HCT116 (cell line): ENCODE measurements around the gene SLC12A3. TPM values are rescaled to one million over a fixed set of nuclear protein-coding genes. Genes with fewer than 3 reads are reported as not detected.

Experiments
- ATAC-seq: fragments of 200-7000 bp; cut with Tn5 transposase; 2 replicates; pipeline ENCODE4 v1.9.1; 2020; ENCODE audit warnings: mild to moderate bottlenecking, moderate library complexity
- BruUV-seq: library from RNA; stranded (reverse); fragments of 400-500 nt; replicated peaks from 2 replicates; lab custom pipeline; 2021; lab: Mats Ljungman, UMichigan
- CTCF ChIA-PET: fragments of 300-600 bp; sonication (Branson Sonifier 250); formaldehyde crosslinking; loops from one replicate; lab custom pipeline; 2021; ENCODE audit warnings: antibody characterized with exemption; lab: Charles Lee
- POLR2A ChIA-PET: fragments of 300-600, 350-600 bp; sonication (Branson Sonifier 250); formaldehyde crosslinking; loops from one replicate; lab custom pipeline; 2021; ENCODE audit warnings: antibody characterized with exemption; lab: Charles Lee
- RAD21 ChIA-PET, 2 experiments: fragments of 300-600 bp; sonication (Branson Sonifier 250); formaldehyde crosslinking; loops; one replicate each; lab custom pipeline; 2023; ENCODE audit warnings: low total read pairs in 2 of 2; ENCODE audit not compliant: uncharacterized antibody in 2 of 2, unreplicated experiment in 2 of 2, low non-redundant PET in 1 of 2; lab: Charles Lee
- DNase-seq: peaks from one replicate; pipeline ENCODE4 v3.0.0-alpha.2; 2010; ENCODE audit warnings: low read depth, low spot score
- H2AFZ ChIP-seq: fragments of 200-600 bp; shearing (Covaris generic), sonication (generic); 2 replicates; pipeline ENCODE4 v1.6.1; 2017; ENCODE audit warnings: low read depth, mixed run types, mixed read lengths, antibody characterized with exemption, low read length; ENCODE audit not compliant: poor library complexity, severe bottlenecking
- H3K27ac ChIP-seq: 2 replicates; pipeline ENCODE4 v1.5.1; 2012; ENCODE audit warnings: low read depth, low read length
- H3K27me3 ChIP-seq: fragments of 200-600 bp; sonication (generic); 2 replicates; pipeline ENCODE4 v1.6.1; 2016; ENCODE audit warnings: mixed run types, low read length, mixed read lengths; ENCODE audit not compliant: insufficient read depth
- H3K36me3 ChIP-seq, 2 experiments: fragments of 200-500 bp in 1 of 2; fragments of 200-600 bp in 1 of 2; sonication (Bioruptor generic) in 1 of 2; sonication (generic) in 1 of 2; 2 replicates each; pipeline versions ENCODE4 v1.5.1 to v1.6.1; 2014 to 2016; ENCODE audit warnings: low read length in 2 of 2, inconsistent platforms in 1 of 2, mixed read lengths in 1 of 2, mixed run types in 1 of 2; ENCODE audit not compliant: insufficient read depth in 2 of 2, control insufficient read depth in 1 of 2
- H3K4me1 ChIP-seq, 2 experiments: fragments of 200-600 bp in 1 of 2; sonication (generic) in 1 of 2; 2 replicates each; pipeline versions ENCODE4 v1.5.1 to v1.6.1; 2012 to 2017; ENCODE audit warnings: low read length in 2 of 2, inconsistent platforms in 1 of 2, mild to moderate bottlenecking in 1 of 2, mixed read lengths in 1 of 2, mixed run types in 1 of 2, moderate library complexity in 1 of 2; ENCODE audit not compliant: insufficient read depth in 2 of 2, control insufficient read depth in 1 of 2
- H3K4me2 ChIP-seq: fragments of 200-600 bp; sonication (generic); 2 replicates; pipeline ENCODE4 v1.6.1; 2017; ENCODE audit warnings: mixed run types, low read length, mixed read lengths
- H3K4me3 ChIP-seq, 2 experiments: fragments of 200-600 bp in 1 of 2; sonication (generic) in 1 of 2; replicated peaks in 1 of 2; 2 replicates each; pipeline ENCODE4 v1.5.1; 2011 to 2016; ENCODE audit warnings: low read length in 2 of 2, control low read depth in 1 of 2, low read depth in 1 of 2, mild to moderate bottlenecking in 1 of 2, mixed read lengths in 1 of 2, mixed run types in 1 of 2
- H3K79me2 ChIP-seq: fragments of 200-600 bp; sonication (generic); 2 replicates; pipeline ENCODE4 v1.6.1; 2017; ENCODE audit warnings: mild to moderate bottlenecking, mixed run types, low read length, moderate library complexity, mixed read lengths; ENCODE audit not compliant: insufficient read depth
- H3K9ac ChIP-seq: fragments of 200-600 bp; sonication (generic); 2 replicates; pipeline ENCODE4 v1.6.1; 2016; ENCODE audit warnings: low read length, mixed read lengths
- H3K9me2 ChIP-seq: fragments of 200-600 bp; sonication (generic), shearing (Covaris generic); 2 replicates; pipeline ENCODE4 v1.6.1; 2017; ENCODE audit warnings: mixed run types, mild to moderate bottlenecking, moderate library complexity; ENCODE audit not compliant: insufficient read depth
- H3K9me3 ChIP-seq, 2 experiments: fragments of 200-500 bp in 1 of 2; fragments of 200-600 bp in 1 of 2; sonication (Bioruptor generic) in 1 of 2; sonication (generic) in 1 of 2; 2 replicates each; pipeline ENCODE4 v1.6.1; 2014 to 2017; ENCODE audit warnings: low read length in 2 of 2, mixed read lengths in 2 of 2, inconsistent platforms in 1 of 2, low read depth in 1 of 2, mild to moderate bottlenecking in 1 of 2, mixed run types in 1 of 2, moderate library complexity in 1 of 2; ENCODE audit not compliant: control insufficient read depth in 1 of 2, insufficient read depth in 1 of 2
- H4K20me1 ChIP-seq: fragments of 200-600 bp; sonication (generic), shearing (Covaris generic); 2 replicates; pipeline ENCODE4 v1.6.1; 2017; ENCODE audit warnings: mixed run types, mild to moderate bottlenecking, moderate library complexity; ENCODE audit not compliant: insufficient read depth
- CEBPB ChIP-seq: IDR thresholded peaks from 2 replicates; pipeline ENCODE4 v1.6.1; 2012; ENCODE audit warnings: low read depth
- EGR1 ChIP-seq: IDR thresholded peaks from 2 replicates; pipeline ENCODE4 v1.6.1; 2012; ENCODE audit warnings: low read depth
- ELF1 ChIP-seq: IDR thresholded peaks from 2 replicates; pipeline ENCODE4 v1.6.1; 2012; ENCODE audit warnings: low read depth, borderline replicate concordance
- EZH2 ChIP-seq: fragments of 200-600 bp; sonication (generic); IDR thresholded peaks from 2 replicates; pipeline ENCODE4 v1.6.1; 2017; ENCODE audit warnings: antibody characterized with exemption, mixed run types
- POLR2A ChIP-seq: IDR thresholded peaks from 2 replicates; pipeline ENCODE4 v1.7.0; 2011; ENCODE audit warnings: borderline replicate concordance; ENCODE audit not compliant: insufficient read depth, insufficient read length; ENCODE audit errors: extremely low read depth
- POLR2AphosphoS5 ChIP-seq: IDR thresholded peaks from 2 replicates; pipeline ENCODE4 v1.6.1; 2011; ENCODE audit warnings: mild to moderate bottlenecking, low read depth, low read length, moderate library complexity
- RAD21 ChIP-seq: IDR thresholded peaks from 2 replicates; pipeline ENCODE4 v1.6.1; 2012; ENCODE audit warnings: low read depth, mild to moderate bottlenecking
- SIN3A ChIP-seq: IDR thresholded peaks from 2 replicates; pipeline ENCODE4 v1.6.1; 2012; ENCODE audit warnings: low read depth
- SP1 ChIP-seq: IDR thresholded peaks from 2 replicates; pipeline ENCODE4 v1.6.1; 2012; ENCODE audit warnings: low read depth
- TCF7L2 ChIP-seq: IDR thresholded peaks from 2 replicates; pipeline ENCODE4 v1.7.0; 2011; ENCODE audit warnings: borderline replicate concordance, inconsistent platforms; ENCODE audit not compliant: insufficient read depth, insufficient read length; ENCODE audit errors: extremely low read depth
- YY1 ChIP-seq: IDR thresholded peaks from 2 replicates; pipeline ENCODE4 v1.6.1; 2011; ENCODE audit warnings: low read length, low read depth, moderate library complexity, mild to moderate bottlenecking; ENCODE audit not compliant: insufficient replicate concordance; ENCODE audit errors: extremely low read depth
- ZNF274 ChIP-seq: fragments of 200-500 bp; sonication (Bioruptor generic); IDR thresholded peaks from 2 replicates; pipeline ENCODE4 v1.6.1; 2014; ENCODE audit warnings: mild to moderate bottlenecking, low read depth, low read length, inconsistent platforms
- intact Hi-C: fragments of 100-400 bp; cut with micrococcal nuclease; formaldehyde crosslinking; loops from 2 replicates; pipeline ENCODE4 v1.10.0; 2022
- total RNA-seq: library from RNA; stranded (reverse); gene quantifications from one replicate; pipeline ENCODE4 v1.2.1, GENCODE V29; 2021; ENCODE audit not compliant: unreplicated experiment
- TF ChIP-seq, protein P1 (sequence below), 3 experiments: fragments of 200-600 bp in 1 of 3; sonication (generic) in 1 of 3; IDR thresholded peaks in 2 of 3; conservative IDR thresholded peaks in 1 of 3; 2 replicates each; pipeline ENCODE4 v1.5.1; 2012 to 2017; ENCODE audit warnings: low read depth in 2 of 3, low read length in 2 of 3, antibody characterized with exemption in 1 of 3, borderline replicate concordance in 1 of 3, control low read depth in 1 of 3, mild to moderate bottlenecking in 1 of 3, mixed read lengths in 1 of 3, mixed run types in 1 of 3, moderate library complexity in 1 of 3; ENCODE audit not compliant: insufficient read depth in 1 of 3
- TF ChIP-seq, protein P2 (sequence below): IDR thresholded peaks from 2 replicates; pipeline ENCODE4 v1.6.1; 2012
- TF ChIP-seq, protein P3 (sequence below): IDR thresholded peaks from 2 replicates; pipeline ENCODE4 v1.6.1; 2011; ENCODE audit warnings: mild to moderate bottlenecking, low read length, moderate library complexity; ENCODE audit not compliant: insufficient replicate concordance; ENCODE audit errors: extremely low read depth
- TF ChIP-seq, protein P4 (sequence below): IDR thresholded peaks from 2 replicates; pipeline ENCODE4 v1.6.1; 2012

Gene SLC12A3
- total RNA-seq, 1 experiment from 2014 or later: not detected

DNA sequence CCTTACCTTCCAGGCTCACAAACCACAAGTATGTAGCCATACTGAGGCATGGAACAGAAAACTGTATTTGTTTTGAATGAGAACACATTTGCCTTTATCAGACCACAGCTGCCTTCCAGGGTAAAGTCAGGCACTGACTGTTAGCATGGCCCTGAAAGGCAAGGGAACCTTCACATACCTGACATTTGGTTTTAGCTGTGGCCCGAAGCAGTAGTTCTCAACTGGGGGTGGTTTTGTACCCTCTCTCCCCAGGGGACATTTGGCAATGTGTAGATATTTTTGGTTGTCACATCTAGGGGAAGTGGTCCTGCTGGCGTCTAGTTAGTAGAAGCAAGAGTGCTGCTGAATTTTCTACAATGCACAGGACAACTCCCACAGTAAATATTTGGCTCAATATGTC is 76.1 kb downstream of the SLC12A3 start:
- RAD21 ChIA-PET: interaction anchor here in 1 of 2 experiments (0.9 kb wide), 1 partner anchor 10 kb away, joined by 3 read pairs; no protein-coding TSS in a partner anchor
- no TSS peak for BruUV-seq
- no peak overlapping the region for H3K27ac ChIP-seq
- no peak overlapping the region for H2AFZ ChIP-seq
- ATAC-seq (no peak), DNase-seq (no peak)
- intact Hi-C loops: no loop called here
- no peaks in the 10 kb centered on the region for H3K27me3 ChIP-seq
- POLR2A ChIA-PET: interaction anchor here (0.7 to 1.6 kb wide), 2 partner anchors 9 to 85 kb away, joined by 3 read pairs; partner anchors contain the start of gene HERPUD1
- H3K4me2 ChIP-seq: no peak overlapping the region
- H3K4me3 ChIP-seq: no peak overlapping the region
- peaks cover 13% of the 10 kb centered on the region for H3K79me2 ChIP-seq
- CTCF ChIA-PET: no interaction called here
- H3K9ac ChIP-seq: no peak overlapping the region
- no peaks in the 10 kb centered on the region for H3K9me2 ChIP-seq
- H3K4me1 ChIP-seq: peaks cover 0 to 3% of the 10 kb centered on the region in 2 experiments; a peak in 1 of 4 replicates
- H4K20me1 ChIP-seq: no peaks in the 10 kb centered on the region
- no peaks in the 10 kb centered on the region for H3K9me3 ChIP-seq
- peaks cover 75 to 84% of the 10 kb centered on the region in 2 experiments for H3K36me3 ChIP-seq
- no peak for TF ChIP-seq EGR1
- 0 out of 2 replicates have a peak, but pooled peaks have one; percentile 12 for TF ChIP-seq POLR2AphosphoS5

DNA sequence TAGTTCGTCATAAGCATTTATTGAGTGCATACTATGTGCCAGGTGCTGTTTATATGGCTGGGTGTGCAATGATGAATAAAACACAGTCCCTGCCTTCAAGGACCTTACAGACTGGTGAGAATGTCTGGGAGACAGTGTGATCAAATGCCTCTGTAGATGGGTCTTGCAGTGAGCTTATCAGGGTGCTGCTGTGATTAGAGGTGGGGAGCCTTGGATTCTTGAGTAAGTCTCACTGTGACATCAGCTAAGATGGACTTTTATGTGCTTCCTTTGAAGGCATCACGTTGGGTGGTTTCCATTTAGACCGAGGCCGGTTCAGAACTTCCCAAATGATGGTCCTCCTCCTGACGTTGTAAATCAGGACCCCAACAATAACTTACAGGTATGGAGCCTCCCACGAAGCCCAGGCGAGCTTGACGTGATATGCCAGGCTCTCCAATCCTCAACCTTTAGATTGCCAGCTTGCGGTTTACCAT is 76.9 kb downstream of the SLC12A3 start:
- H3K4me1 ChIP-seq: peaks cover 0 to 3% of the 10 kb centered on the region in 2 experiments; a peak in 1 of 4 replicates
- H4K20me1 ChIP-seq: no peaks in the 10 kb centered on the region
- no peak overlapping the region for H3K4me2 ChIP-seq
- no peak overlapping the region for H2AFZ ChIP-seq
- H3K36me3 ChIP-seq: peaks cover 67 to 76% of the 10 kb centered on the region in 2 experiments
- BruUV-seq: no TSS peak
- DNase-seq: no peak
- ATAC-seq: no peak
- ChIA-PET RAD21 (no interaction called here), POLR2A (interaction anchor here (0.7 to 1.6 kb wide), 3 partner anchors 9 to 86 kb away, joined by 3 read pairs; no protein-coding TSS in a partner anchor), CTCF (no interaction called here)
- no peaks in the 10 kb centered on the region for H3K9me2 ChIP-seq
- no peaks in the 10 kb centered on the region for H3K9me3 ChIP-seq
- no peaks in the 10 kb centered on the region for H3K27me3 ChIP-seq
- H3K4me3 ChIP-seq: no peak overlapping the region
- intact Hi-C loops: no loop called here
- H3K79me2 ChIP-seq: peaks cover 7% of the 10 kb centered on the region; the same call in 1 of the 2 replicates
- H3K9ac ChIP-seq: no peak overlapping the region
- no peak overlapping the region for H3K27ac ChIP-seq
- TF ChIP-seq ZNF274: no peak
- TF ChIP-seq, protein P1, sequence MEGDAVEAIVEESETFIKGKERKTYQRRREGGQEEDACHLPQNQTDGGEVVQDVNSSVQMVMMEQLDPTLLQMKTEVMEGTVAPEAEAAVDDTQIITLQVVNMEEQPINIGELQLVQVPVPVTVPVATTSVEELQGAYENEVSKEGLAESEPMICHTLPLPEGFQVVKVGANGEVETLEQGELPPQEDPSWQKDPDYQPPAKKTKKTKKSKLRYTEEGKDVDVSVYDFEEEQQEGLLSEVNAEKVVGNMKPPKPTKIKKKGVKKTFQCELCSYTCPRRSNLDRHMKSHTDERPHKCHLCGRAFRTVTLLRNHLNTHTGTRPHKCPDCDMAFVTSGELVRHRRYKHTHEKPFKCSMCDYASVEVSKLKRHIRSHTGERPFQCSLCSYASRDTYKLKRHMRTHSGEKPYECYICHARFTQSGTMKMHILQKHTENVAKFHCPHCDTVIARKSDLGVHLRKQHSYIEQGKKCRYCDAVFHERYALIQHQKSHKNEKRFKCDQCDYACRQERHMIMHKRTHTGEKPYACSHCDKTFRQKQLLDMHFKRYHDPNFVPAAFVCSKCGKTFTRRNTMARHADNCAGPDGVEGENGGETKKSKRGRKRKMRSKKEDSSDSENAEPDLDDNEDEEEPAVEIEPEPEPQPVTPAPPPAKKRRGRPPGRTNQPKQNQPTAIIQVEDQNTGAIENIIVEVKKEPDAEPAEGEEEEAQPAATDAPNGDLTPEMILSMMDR (IDR thresholded peaks at IDR 0.05 in 2 of 3, conservative IDR thresholded peaks at IDR 0.05 in 1 of 3; ENCODE audit: borderline replicate concordance in 1 of 3, insufficient read depth in 1 of 3, low read depth in 2 of 3, low read length in 2 of 3): no peak
- TF ChIP-seq, protein P2, sequence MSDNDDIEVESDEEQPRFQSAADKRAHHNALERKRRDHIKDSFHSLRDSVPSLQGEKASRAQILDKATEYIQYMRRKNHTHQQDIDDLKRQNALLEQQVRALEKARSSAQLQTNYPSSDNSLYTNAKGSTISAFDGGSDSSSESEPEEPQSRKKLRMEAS: no peak
- no peak for TF ChIP-seq POLR2A
- TF ChIP-seq YY1: no peak
- no peak for TF ChIP-seq CEBPB
- TF ChIP-seq, protein P3, sequence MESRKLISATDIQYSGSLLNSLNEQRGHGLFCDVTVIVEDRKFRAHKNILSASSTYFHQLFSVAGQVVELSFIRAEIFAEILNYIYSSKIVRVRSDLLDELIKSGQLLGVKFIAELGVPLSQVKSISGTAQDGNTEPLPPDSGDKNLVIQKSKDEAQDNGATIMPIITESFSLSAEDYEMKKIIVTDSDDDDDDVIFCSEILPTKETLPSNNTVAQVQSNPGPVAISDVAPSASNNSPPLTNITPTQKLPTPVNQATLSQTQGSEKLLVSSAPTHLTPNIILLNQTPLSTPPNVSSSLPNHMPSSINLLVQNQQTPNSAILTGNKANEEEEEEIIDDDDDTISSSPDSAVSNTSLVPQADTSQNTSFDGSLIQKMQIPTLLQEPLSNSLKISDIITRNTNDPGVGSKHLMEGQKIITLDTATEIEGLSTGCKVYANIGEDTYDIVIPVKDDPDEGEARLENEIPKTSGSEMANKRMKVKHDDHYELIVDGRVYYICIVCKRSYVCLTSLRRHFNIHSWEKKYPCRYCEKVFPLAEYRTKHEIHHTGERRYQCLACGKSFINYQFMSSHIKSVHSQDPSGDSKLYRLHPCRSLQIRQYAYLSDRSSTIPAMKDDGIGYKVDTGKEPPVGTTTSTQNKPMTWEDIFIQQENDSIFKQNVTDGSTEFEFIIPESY: no peak
- TF ChIP-seq EGR1: no peak
- TF ChIP-seq TCF7L2: no peak
- no peak for TF ChIP-seq EZH2
- TF ChIP-seq SP1: no peak
- no peak for TF ChIP-seq SIN3A
- no peak for TF ChIP-seq ELF1
- TF ChIP-seq, protein P4, sequence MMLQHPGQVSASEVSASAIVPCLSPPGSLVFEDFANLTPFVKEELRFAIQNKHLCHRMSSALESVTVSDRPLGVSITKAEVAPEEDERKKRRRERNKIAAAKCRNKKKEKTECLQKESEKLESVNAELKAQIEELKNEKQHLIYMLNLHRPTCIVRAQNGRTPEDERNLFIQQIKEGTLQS: no peak
- no peak for TF ChIP-seq RAD21
